SK-N-SH (cell line): ENCODE results near the gene RTN4. TPM values are rescaled to one million over a fixed set of nuclear protein-coding genes. Genes with fewer than 3 reads are reported as not detected.

ENCODE experiments used
- CTCF ChIA-PET: fragments of 300-600, 350-600 bp; formaldehyde crosslinking; extraction: SDS; loops from one replicate; lab custom pipeline; 2021; lab: Yijun Ruan, JAX
- POLR2A ChIA-PET: fragments of 350-600 bp; sonication (Branson Sonifier 250); formaldehyde crosslinking; extraction: SDS; loops from one replicate; lab custom pipeline; 2020; ENCODE audit warnings: antibody characterized with exemption, inconsistent platforms; lab: Yijun Ruan, JAX
- DNase-seq: peaks from one replicate; pipeline ENCODE4 v3.0.0; 2012
- H2AFZ ChIP-seq: fragments of 200-600 bp; sonication (generic); 2 replicates; pipeline ENCODE4 v1.8.1; 2016; ENCODE audit warnings: antibody characterized with exemption, mild to moderate bottlenecking, low read depth
- H3F3A ChIP-seq: fragments of 200-600 bp; sonication (generic); replicated peaks from 2 replicates; pipeline ENCODE3; 2016; ENCODE audit warnings: antibody characterized with exemption, mild to moderate bottlenecking; ENCODE audit not compliant: insufficient read depth
- H3K27ac ChIP-seq, 2 experiments: fragments of 200-500 bp in 1 of 2; fragments of 200-600 bp in 1 of 2; sonication (Bioruptor generic) in 1 of 2; sonication (generic), shearing (Covaris generic) in 1 of 2; 2 replicates each; pipeline versions ENCODE4 v1.5.1 to v1.6.1; 2014 to 2016; ENCODE audit warnings: low read depth in 2 of 2, inconsistent platforms in 1 of 2, low read length in 1 of 2, mild to moderate bottlenecking in 1 of 2, mixed read lengths in 1 of 2
- H3K27me3 ChIP-seq: fragments of 200-600 bp; sonication (generic), shearing (Covaris generic); 2 replicates; pipeline ENCODE4 v1.6.1; 2016; ENCODE audit warnings: mixed run types; ENCODE audit not compliant: insufficient read depth
- H3K36me3 ChIP-seq, 2 experiments: fragments of 200-500 bp in 1 of 2; fragments of 200-600 bp in 1 of 2; sonication (Bioruptor generic) in 1 of 2; sonication (generic) in 1 of 2; replicated peaks in 1 of 2; 2 replicates each; pipeline versions ENCODE3 to v1.5.1; 2014 to 2016; ENCODE audit warnings: low read length in 1 of 2, mild to moderate bottlenecking in 1 of 2; ENCODE audit not compliant: insufficient read depth in 2 of 2, control insufficient read depth in 1 of 2
- H3K4me1 ChIP-seq, 2 experiments: fragments of 200-500 bp in 1 of 2; fragments of 200-600 bp in 1 of 2; sonication (Bioruptor generic) in 1 of 2; sonication (generic), shearing (Covaris generic) in 1 of 2; 2 replicates each; pipeline versions ENCODE4 v1.5.1 to v1.6.1; 2014 to 2016; ENCODE audit warnings: low read depth in 1 of 2, low read length in 1 of 2, mixed run types in 1 of 2; ENCODE audit not compliant: insufficient read depth in 2 of 2, control insufficient read depth in 1 of 2
- H3K4me2 ChIP-seq: fragments of 200-600 bp; sonication (generic), shearing (Covaris generic); 2 replicates; pipeline ENCODE4 v1.6.1; 2017; ENCODE audit warnings: mixed run types
- H3K4me3 ChIP-seq, 2 experiments: fragments of 200-500 bp in 1 of 2; fragments of 200-600 bp in 1 of 2; sonication (Bioruptor generic) in 1 of 2; sonication (generic), shearing (Covaris generic) in 1 of 2; 2 replicates each; pipeline versions ENCODE4 v1.5.1 to v1.8.1; 2014 to 2016; ENCODE audit warnings: low read depth in 2 of 2, inconsistent platforms in 1 of 2, low read length in 1 of 2, mild to moderate bottlenecking in 1 of 2, mixed read lengths in 1 of 2, moderate library complexity in 1 of 2
- H3K79me2 ChIP-seq: fragments of 200-600 bp; sonication (generic); 2 replicates; pipeline ENCODE4 v1.8.1; 2017; ENCODE audit warnings: mild to moderate bottlenecking; ENCODE audit not compliant: insufficient read depth
- H3K9ac ChIP-seq: fragments of 200-600 bp; sonication (generic); 2 replicates; pipeline ENCODE4 v1.6.1; 2017; ENCODE audit warnings: mixed run types
- H3K9me2 ChIP-seq: fragments of 200-600 bp; sonication (generic); 2 replicates; pipeline ENCODE4 v1.6.1; 2017; ENCODE audit warnings: mixed run types
- H3K9me3 ChIP-seq: fragments of 200-600 bp; sonication (generic); 2 replicates; pipeline ENCODE4 v1.6.1; 2017; ENCODE audit warnings: mixed run types, mild to moderate bottlenecking, moderate library complexity
- H4K20me1 ChIP-seq: fragments of 200-600 bp; sonication (generic); 2 replicates; pipeline ENCODE4 v1.6.1; 2017; ENCODE audit warnings: mild to moderate bottlenecking, mixed run types; ENCODE audit not compliant: insufficient read depth
- CHD2 ChIP-seq: fragments of 150-350 bp; IDR thresholded peaks from 2 replicates; pipeline ENCODE4 v1.6.1; 2018; ENCODE audit warnings: low read length; ENCODE audit not compliant: partially characterized antibody
- CTCF ChIP-seq: fragments of 200-600 bp; sonication (generic); IDR thresholded peaks from 2 replicates; pipeline ENCODE4 v1.6.1; 2017; ENCODE audit warnings: antibody characterized with exemption, mild to moderate bottlenecking, moderate library complexity
- ELF1 ChIP-seq: IDR thresholded peaks from 2 replicates; pipeline ENCODE4 v1.4.0; 2012
- EP300 ChIP-seq, 2 experiments: IDR thresholded peaks; 2 replicates each; pipeline versions ENCODE4 v1.4.0 to v1.6.1; 2012; ENCODE audit warnings: borderline replicate concordance in 1 of 2, low read depth in 1 of 2, low read length in 1 of 2
- EZH2phosphoT487 ChIP-seq: fragments of 200-600 bp; sonication (generic); IDR thresholded peaks from 2 replicates; pipeline ENCODE4 v1.6.1; 2017; ENCODE audit warnings: low read depth, mixed run types, mild to moderate bottlenecking, antibody characterized with exemption, moderate library complexity, borderline replicate concordance
- FOSL2 ChIP-seq: IDR thresholded peaks from 2 replicates; pipeline ENCODE4 v1.4.0; 2012; ENCODE audit warnings: low read depth, mild to moderate bottlenecking, moderate library complexity, borderline replicate concordance
- FOXJ3 ChIP-seq: sonication (generic); formaldehyde crosslinking; IDR thresholded peaks from 2 replicates; pipeline ENCODE4 v1.5.1; 2020; ENCODE audit warnings: mild to moderate bottlenecking, missing genetic modification reagents
- GATA2 ChIP-seq: sonication (generic); formaldehyde crosslinking; IDR thresholded peaks from 2 replicates; pipeline ENCODE4 v1.5.0; 2020; ENCODE audit warnings: mild to moderate bottlenecking, missing genetic modification reagents
- MAX ChIP-seq: IDR thresholded peaks from 2 replicates; pipeline ENCODE4 v1.4.0; 2012; ENCODE audit warnings: low read depth
- MXI1 ChIP-seq: IDR thresholded peaks from 2 replicates; pipeline ENCODE4 v1.6.1; 2012; ENCODE audit warnings: mild to moderate bottlenecking, low read depth, low read length, improper control_type of control experiment
- NRF1 ChIP-seq: IDR thresholded peaks from 2 replicates; pipeline ENCODE4 v1.6.1; 2012; ENCODE audit warnings: low read depth, mild to moderate bottlenecking, low read length
- PBX3 ChIP-seq: IDR thresholded peaks from 2 replicates; pipeline ENCODE4; 2012
- POLR2AphosphoS5 ChIP-seq: IDR thresholded peaks from 2 replicates; pipeline ENCODE4 v1.6.1; 2012; ENCODE audit warnings: low read depth, low read length
- RAD21 ChIP-seq: IDR thresholded peaks from 2 replicates; pipeline ENCODE4 v1.6.1; 2012; ENCODE audit warnings: mild to moderate bottlenecking, low read length
- RFX5 ChIP-seq: IDR thresholded peaks from 2 replicates; pipeline ENCODE4 v1.6.1; 2012; ENCODE audit warnings: mild to moderate bottlenecking, improper control_type of control experiment, low read length
- RXRA ChIP-seq: IDR thresholded peaks from 2 replicates; pipeline ENCODE4 v1.4.0; 2012; ENCODE audit warnings: low read depth, mild to moderate bottlenecking, borderline replicate concordance
- SIN3A ChIP-seq: IDR thresholded peaks from 2 replicates; pipeline ENCODE4 v1.6.1; 2012; ENCODE audit warnings: low read depth, mild to moderate bottlenecking, low read length, moderate library complexity, borderline replicate concordance
- SMC3 ChIP-seq: IDR thresholded peaks from 2 replicates; pipeline ENCODE4 v1.6.1; 2012; ENCODE audit warnings: low read depth, low read length, improper control_type of control experiment
- TAF1 ChIP-seq: IDR thresholded peaks from 2 replicates; pipeline ENCODE4 v1.6.1; 2012; ENCODE audit warnings: low read depth, mild to moderate bottlenecking, low read length, moderate library complexity, borderline replicate concordance
- TCF12 ChIP-seq: IDR thresholded peaks from 2 replicates; pipeline ENCODE4 v1.4.0; 2012
- TEAD4 ChIP-seq: IDR thresholded peaks from 2 replicates; pipeline ENCODE4 v1.4.0; 2012; ENCODE audit warnings: mild to moderate bottlenecking, borderline replicate concordance; ENCODE audit not compliant: insufficient read depth
- USF1 ChIP-seq: IDR thresholded peaks from 2 replicates; pipeline ENCODE4 v1.4.0; 2012; ENCODE audit warnings: low read depth, borderline replicate concordance
- USF2 ChIP-seq: fragments of 150-350 bp; IDR thresholded peaks from 2 replicates; pipeline ENCODE4 v1.6.1; 2017; ENCODE audit warnings: antibody characterized with exemption, low read length, low read depth, borderline replicate concordance
- YY1 ChIP-seq: IDR thresholded peaks from 2 replicates; pipeline ENCODE4 v1.4.0; 2012; ENCODE audit warnings: low read depth, mild to moderate bottlenecking
- ZBTB33 ChIP-seq: IDR thresholded peaks from 2 replicates; pipeline ENCODE4 v1.4.0; 2012; ENCODE audit warnings: low read depth, borderline replicate concordance
- WGBS: methylation state at CpG from one replicate; pipeline ENCODE4 v1.1.6; 2017; ENCODE audit warnings: low lambda C conversion rate; 5-methylcytosine and 5-hydroxymethylcytosine counted together
- polyA plus RNA-seq, 3 experiments: library from polyadenylated mRNA; depleted of rRNA; stranded (reverse); fragments of >200 nt; gene quantifications; 2 replicates each; pipeline ENCODE4 v1.2.3, GENCODE V29; 2012

RTN4 gene
- polyA plus RNA-seq, 1 of the 3 experiments (the other 2 are of a cell fraction), result 315 TPM

GRCh38 chr2:54999182-54999581 lies 51.1 kb downstream of the RTN4 start:
- Histone ChIP-seq H3K9ac (no peak overlapping the region; the same call in 1 of the 2 replicates), H3F3A (peaks cover 51% of the 10 kb centered on the region), H3K4me2 (peak overlapping the region; percentile 62), H3K79me2 (peaks cover 100% of the 10 kb centered on the region), H3K36me3 (peaks cover 10 to 17% of the 10 kb centered on the region in 2 experiments), H3K9me3 (no peaks in the 10 kb centered on the region), H4K20me1 (peaks cover 100% of the 10 kb centered on the region), H3K27ac (peak overlapping the region; percentile 68; a peak in 3 of 4 replicates), H3K4me1 (peaks cover 27 to 47% of the 10 kb centered on the region in 2 experiments), H3K9me2 (no peaks in the 10 kb centered on the region), H2AFZ (no peak overlapping the region), H3K27me3 (no peaks in the 10 kb centered on the region), H3K4me3 (peak overlapping the region in 1 of 2 experiments; percentile 18; a peak in 1 of 4 replicates)
- POLR2A ChIA-PET, result no interaction called here
- DNase-seq, result no peak
- CTCF ChIA-PET, result interaction anchor here (1.0 to 1.5 kb wide), 3 partner anchors 10 to 49 kb away, joined by 3 to 5 read pairs (median 3); no protein-coding TSS in a partner anchor
- WGBS, result 4% methylated on average over 3 of the region's 3 CpGs
- TF ChIP-seq ZBTB33 (no peak), POLR2AphosphoS5 (peak; percentile 26; the same call in 1 of the 2 replicates), RXRA (no peak), RAD21 (no peak), EP300 (IDR thresholded peaks at IDR 0.05; ENCODE audit: borderline replicate concordance in 1 of 2, low read depth in 1 of 2, low read length in 1 of 2) (peak; percentile 42 to 60; a peak in 2 of 4 replicates), YY1 (no peak), SMC3 (no peak), FOSL2 (peak; percentile 45; the same call in 1 of the 2 replicates), USF2 (no peak), CTCF (no peak), TCF12 (peak; percentile 74), CHD2 (no peak), SIN3A (no peak), ELF1 (no peak), GATA2 (CRISPR knock-in tag) (peak; percentile 20; the same call in 1 of the 2 replicates), TAF1 (no peak), RFX5 (no peak), MAX (peak; percentile 47; the same call in 1 of the 2 replicates), TEAD4 (0 out of 2 replicates have a peak, but pooled peaks have one; percentile 35), NRF1 (no peak), EZH2phosphoT487 (no peak), USF1 (no peak), PBX3 (peak; percentile 76), MXI1 (peak; percentile 63; the same call in 1 of the 2 replicates), FOXJ3 (CRISPR knock-in tag) (no peak)
